Measurements from ENCODE around the gene SOCS4.

- TF ChIP-seq CTCF (conservative IDR thresholded peaks at IDR 0.05; ENCODE audit: low read depth, low read length) (no peak), EZH2 (IDR thresholded peaks at IDR 0.05; ENCODE audit: borderline replicate concordance, low read depth, low read length, poor library complexity, severe bottlenecking) (no peak)
Measured at GRCh38 chr14:55019968-55020554, 7.0 kb upstream of the SOCS4 start.

Measured in A673 (cell line).